B cell (primary cell): ENCODE measurements around the gene TBC1D22A. TPM values are rescaled to one million over a fixed set of nuclear protein-coding genes. Genes with fewer than 3 reads are reported as not detected.

ENCODE experiments used
- ATAC-seq: fragments of 200-7000 bp; cut with Tn5 transposase; one replicate; pipeline ENCODE4 v1.10.0; 2021; ENCODE audit warnings: low read depth, mild to moderate bottlenecking, moderate number of reproducible peaks, moderate library complexity
- CTCF ChIA-PET: fragments of 350-600 bp; sonication (Branson Sonifier 250); formaldehyde crosslinking; loops from one replicate; lab custom pipeline; 2021; ENCODE audit warnings: antibody characterized with exemption, inconsistent platforms; lab: Charles Lee
- POLR2A ChIA-PET: fragments of 350-600 bp; sonication (Branson Sonifier 250); formaldehyde crosslinking; loops from one replicate; lab custom pipeline; 2021; ENCODE audit warnings: antibody characterized with exemption; lab: Charles Lee
- DNase-seq: peaks from one replicate; pipeline ENCODE4 v3.0.0; 2013
- H2AFZ ChIP-seq: 2 replicates; pipeline ENCODE4 v1.6.1; 2012; ENCODE audit warnings: mild to moderate bottlenecking, low read depth, low read length; ENCODE audit not compliant: insufficient read depth, poor library complexity, severe bottlenecking
- H3K27ac ChIP-seq, 2 donors: 1 replicate in 1 of 2; 2 replicates in 1 of 2; pipeline ENCODE4 v1.5.1; 2012 to 2013; ENCODE audit warnings: low read length in 2 of 2, mild to moderate bottlenecking in 2 of 2, moderate library complexity in 1 of 2
- H3K27me3 ChIP-seq, 4 experiments: fragments of 200-600 bp in 1 of 4; sonication (generic) in 1 of 4; replicated peaks in 1 of 4; 1 replicate in 2 of 4; 2 replicates in 2 of 4; pipeline versions ENCODE4 v1.6.1 to v1.7.0; 2013 to 2016; ENCODE audit warnings: low read length in 3 of 4, mild to moderate bottlenecking in 2 of 4, mixed read lengths in 1 of 4, moderate library complexity in 1 of 4; ENCODE audit not compliant: insufficient read depth in 4 of 4, control insufficient read depth in 3 of 4; ENCODE audit errors: control extremely low read depth in 1 of 4
- H3K36me3 ChIP-seq, 2 experiments: replicated peaks in 1 of 2; 1 replicate in 1 of 2; 2 replicates in 1 of 2; pipeline versions ENCODE4 v1.6.1 to v1.7.1; 2013; ENCODE audit warnings: low read length in 1 of 2; ENCODE audit not compliant: insufficient read depth in 2 of 2, control insufficient read depth in 1 of 2; ENCODE audit errors: control extremely low read depth in 1 of 2, extremely low read depth in 1 of 2
- H3K4me1 ChIP-seq, 2 donors: fragments of 200-600 bp in 1 of 2; sonication (generic) in 1 of 2; 1 replicate in 1 of 2; 2 replicates in 1 of 2; pipeline versions ENCODE4 v1.5.1 to v1.6.1; 2013 to 2017; ENCODE audit warnings: low read length in 2 of 2; ENCODE audit not compliant: control insufficient read depth in 2 of 2, insufficient read depth in 2 of 2
- H3K4me2 ChIP-seq: replicated peaks from 2 replicates; pipeline ENCODE3; 2012; ENCODE audit warnings: mild to moderate bottlenecking, low read depth, low read length; ENCODE audit not compliant: poor library complexity, severe bottlenecking
- H3K4me3 ChIP-seq, 5 experiments: fragments of 200-600 bp in 1 of 5; sonication (generic) in 1 of 5; 1 replicate in 3 of 5; 2 replicates in 2 of 5; pipeline versions ENCODE4 v1.5.1 to v1.7.0; 2011 to 2016; ENCODE audit warnings: low read length in 4 of 5, mild to moderate bottlenecking in 4 of 5, low read depth in 2 of 5, control low read depth in 1 of 5, moderate library complexity in 1 of 5; ENCODE audit not compliant: insufficient read depth in 1 of 5; ENCODE audit errors: control extremely low read depth in 1 of 5, extremely low read depth in 1 of 5
- H3K79me2 ChIP-seq: fragments of 200-600 bp; sonication (generic); one replicate; pipeline ENCODE4 v1.6.0; 2016; ENCODE audit warnings: low read length; ENCODE audit not compliant: control insufficient read depth, insufficient read depth
- H3K9ac ChIP-seq: fragments of 200-600 bp; sonication (generic); 2 replicates; pipeline ENCODE4 v1.6.1; 2017; ENCODE audit warnings: mild to moderate bottlenecking, low read length, moderate library complexity
- H3K9me3 ChIP-seq, 3 donors: one replicate each; pipeline versions ENCODE4 v1.6.1 to v1.7.1; 2013; ENCODE audit warnings: low read length in 2 of 3; ENCODE audit not compliant: control insufficient read depth in 2 of 3, insufficient read depth in 1 of 3; ENCODE audit errors: control extremely low read depth in 1 of 3
- H4K20me1 ChIP-seq: 2 replicates; pipeline ENCODE4 v1.6.0; 2012; ENCODE audit warnings: mild to moderate bottlenecking, low read length; ENCODE audit not compliant: insufficient read depth, control insufficient read depth, poor library complexity, severe bottlenecking
- H3K27ac Mint-ChIP-seq: one replicate; pipeline ENCODE4 v1.8.0; 2021; ENCODE audit warnings: mixed read lengths
- H3K27me3 Mint-ChIP-seq: one replicate; pipeline ENCODE4 v1.8.0; 2021; ENCODE audit warnings: mixed read lengths
- H3K4me1 Mint-ChIP-seq: one replicate; pipeline ENCODE4 v1.8.0; 2021; ENCODE audit warnings: mixed read lengths
- H3K4me3 Mint-ChIP-seq: one replicate; pipeline ENCODE4 v1.8.0; 2021; ENCODE audit warnings: mixed read lengths
- H3K9me3 Mint-ChIP-seq: one replicate; pipeline ENCODE4 v1.8.0; 2022; ENCODE audit warnings: mixed read lengths; ENCODE audit not compliant: insufficient read depth
- CTCF ChIP-seq: fragments of 200-600 bp; IDR thresholded peaks from one replicate; pipeline ENCODE4 v1.8.0; 2022; ENCODE audit warnings: antibody characterized with exemption, mild to moderate bottlenecking
- EZH2 ChIP-seq: IDR thresholded peaks from 2 replicates; pipeline ENCODE4 v1.6.1; 2012; ENCODE audit warnings: borderline replicate concordance, low read depth, mild to moderate bottlenecking, moderate library complexity, low read length; ENCODE audit not compliant: insufficient read depth, poor library complexity, severe bottlenecking
- WGBS: methylation state at CpG from one replicate; pipeline ENCODE4 v1.1.5; 2013; ENCODE audit warnings: missing lambda C conversion rate; ENCODE audit not compliant: insufficient coverage; 5-methylcytosine and 5-hydroxymethylcytosine counted together
- intact Hi-C: fragments of 100-400 bp; cut with micrococcal nuclease; formaldehyde crosslinking; loops from one replicate; pipeline ENCODE4 v1.10.0; 2022
- polyA plus RNA-seq: library from polyadenylated mRNA; depleted of rRNA; stranded (reverse); fragments of >200 nt; gene quantifications from 2 replicates; pipeline ENCODE4 v1.2.3, GENCODE V29; 2012
- total RNA-seq, 2 donors: library from RNA; stranded (reverse); fragments of 120-200 nt in 1 of 2; gene quantifications; 1 replicate in 1 of 2; 2 replicates in 1 of 2; pipeline versions ENCODE4 v1.2.3 to v1.2.4, GENCODE V29; 2013 to 2022

The TBC1D22A gene
- total and polyA plus RNA-seq, 2 donors (not counting 1 experiment from before 2014, with no cell fraction given), result 73.8 to 128 TPM

- POLR2A ChIA-PET, result no interaction called here
- Mint-ChIP-seq H3K27me3 (no peaks in the 10 kb centered on the region), H3K9me3 (no peaks in the 10 kb centered on the region), H3K4me1 (peaks cover 4% of the 10 kb centered on the region), H3K27ac (no peak overlapping the region), H3K4me3 (no peak overlapping the region)
- TF ChIP-seq EZH2 (no peak), CTCF (no peak)
- Histone ChIP-seq H3K4me1 (no peaks in the 10 kb centered on the region), H3K4me3 (no peak overlapping the region), H3K9me3 (no peaks in the 10 kb centered on the region), H3K9ac (no peak overlapping the region), H2AFZ (no peak overlapping the region), H3K36me3 (peaks cover 0 to 47% of the 10 kb centered on the region in 2 experiments), H3K79me2 (peaks cover 51% of the 10 kb centered on the region), H3K27ac (no peak overlapping the region), H3K4me2 (no peak overlapping the region), H3K27me3 (no peaks in the 10 kb centered on the region), H4K20me1 (peaks cover 78% of the 10 kb centered on the region)
- 91% methylated on average over 15 of the region's 16 CpGs for WGBS
- intact Hi-C loops, result no loop called here
- DNase-seq (no peak), ATAC-seq (no peak)
- CTCF ChIA-PET, result no interaction called here
Measured at GRCh38 chr22:46984751-46985506, 222.5 kb downstream of the TBC1D22A start.

- no peak overlapping the region for H3K4me2 ChIP-seq
- Mint-ChIP-seq H3K27me3 (no peaks in the 10 kb centered on the region), H3K4me3 (no peak overlapping the region), H3K4me1 (peaks cover 4% of the 10 kb centered on the region), H3K9me3 (no peaks in the 10 kb centered on the region), H3K27ac (no peak overlapping the region)
- intact Hi-C loops, result no loop called here
- no peaks in the 10 kb centered on the region for H3K27me3 ChIP-seq
- WGBS, result no CpG with 5 or more reads among the region's 8 CpGs
- H3K9ac ChIP-seq, result no peak overlapping the region
- ATAC-seq (no peak), DNase-seq (no peak)
- no peak overlapping the region for H2AFZ ChIP-seq
- ChIA-PET CTCF (no interaction called here), POLR2A (no interaction called here)
- no peak for TF ChIP-seq CTCF
- TF ChIP-seq EZH2, result no peak
- H3K27ac ChIP-seq, result no peak overlapping the region
- no peaks in the 10 kb centered on the region for H3K4me1 ChIP-seq
- H3K79me2 ChIP-seq, result peaks cover 52% of the 10 kb centered on the region
- no peak overlapping the region for H3K4me3 ChIP-seq
- peaks cover 0 to 46% of the 10 kb centered on the region in 2 experiments for H3K36me3 ChIP-seq
- H3K9me3 ChIP-seq, result no peaks in the 10 kb centered on the region
- H4K20me1 ChIP-seq, result peaks cover 83% of the 10 kb centered on the region
Measured at GRCh38 chr22:46985507-46985882, 223.0 kb downstream of the TBC1D22A start.
